ENCODE measurements around the gene LIX1L.

The LIX1L gene

DNA sequence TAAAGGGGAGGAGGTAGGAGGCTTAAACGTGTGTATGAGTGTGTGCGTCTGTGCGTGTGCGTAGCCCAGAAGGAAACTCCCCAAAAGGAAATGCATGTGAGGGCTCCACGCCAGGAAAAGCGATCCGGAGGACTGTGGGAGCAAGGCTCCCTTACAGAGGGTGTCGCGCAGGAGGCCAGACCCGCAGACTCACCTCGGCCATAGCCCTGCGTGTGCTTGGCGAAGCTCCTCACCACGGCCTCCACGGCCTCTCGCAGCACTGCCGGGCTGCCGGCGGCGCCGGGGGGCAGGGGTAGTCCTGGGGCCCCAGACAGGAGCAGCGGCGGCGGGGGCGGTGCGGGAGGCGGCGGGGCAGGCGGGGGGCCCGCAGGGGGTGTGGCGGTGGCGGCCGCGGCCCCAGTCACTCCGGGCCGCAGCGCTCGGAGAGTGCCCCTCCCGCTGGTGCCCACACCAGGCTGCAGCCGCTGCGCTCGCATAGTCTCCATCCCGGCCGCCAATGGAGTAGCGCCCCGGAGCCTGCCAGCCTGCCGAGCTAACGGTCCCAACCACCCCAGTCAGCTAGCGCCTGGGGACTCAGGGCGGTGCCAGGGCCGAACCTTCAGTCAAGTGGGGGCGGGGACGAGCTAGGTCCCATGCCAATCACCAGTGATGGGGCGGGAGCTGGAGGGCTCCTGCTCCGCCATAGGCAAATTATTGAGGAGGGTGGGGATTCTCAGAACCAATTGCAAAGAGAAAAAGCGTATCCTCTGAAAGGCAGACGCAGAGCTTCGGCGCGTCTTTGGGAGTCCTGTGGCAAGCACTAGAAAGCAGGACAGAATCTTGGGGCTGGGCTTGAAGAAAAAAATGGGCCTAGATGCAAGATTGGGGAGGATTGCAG, at the start of gene LIX1L:
LIX1L (minus strand) TSS at position 575 of the 877 bp plus-strand sequence; CDS start at position 485, 90 bp downstream.
- DNase-seq, result peak; percentile 94

DNA sequence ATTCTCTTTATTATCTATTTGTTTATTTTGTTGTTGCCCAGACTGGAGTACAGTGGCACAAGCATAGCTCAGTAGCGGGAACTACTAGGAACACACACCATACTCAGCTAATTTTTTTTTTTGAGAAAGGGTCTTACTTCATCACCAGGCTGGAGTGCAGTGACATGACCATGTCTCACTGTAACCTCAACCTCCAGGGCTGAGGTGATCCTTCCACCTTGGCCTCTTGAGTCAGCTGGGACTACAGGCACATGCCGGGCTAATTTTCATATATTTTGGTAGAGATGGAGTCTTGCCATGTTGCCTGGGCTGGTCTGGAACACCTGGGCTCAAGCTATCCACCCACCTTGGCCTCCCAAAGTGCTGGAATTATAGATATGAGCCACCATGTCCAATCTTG, 43.9 kb upstream of the LIX1L start:
- DNase-seq, result no peak

DNA sequence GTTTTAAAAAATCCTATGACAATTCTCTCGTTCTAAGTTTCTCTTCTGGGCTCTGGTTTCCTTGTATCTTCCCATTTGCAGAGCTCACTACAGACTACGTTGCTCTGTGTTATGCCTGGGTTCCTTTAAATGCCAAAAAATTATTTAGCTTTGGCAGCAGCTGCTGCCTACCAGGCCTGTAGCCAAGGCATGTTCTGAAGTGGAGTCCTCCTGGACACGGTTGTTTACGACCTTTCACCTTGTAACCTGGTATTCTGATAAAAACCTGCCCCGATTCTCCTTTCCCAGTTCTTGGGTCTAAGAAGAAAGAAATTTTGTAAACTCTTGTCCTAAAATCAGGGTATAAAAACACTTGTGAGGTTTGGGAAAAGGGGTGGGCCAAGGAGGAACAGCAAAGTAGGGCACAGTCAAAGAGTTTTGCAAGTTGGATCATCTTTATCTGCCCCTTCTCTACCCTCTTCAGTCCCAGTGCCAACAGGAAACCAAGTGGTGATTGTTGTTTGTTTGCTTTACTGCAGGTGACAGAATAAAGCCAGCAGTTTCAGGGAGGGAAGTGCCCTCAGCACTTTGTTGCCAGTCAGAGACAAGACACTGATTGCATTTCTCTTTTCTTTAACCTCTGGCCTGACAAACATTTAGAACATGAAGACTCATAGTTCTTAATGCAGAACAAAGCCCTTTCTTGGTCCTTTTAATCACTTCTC, 41.7 kb upstream of the LIX1L start:
- DNase-seq, result peak; percentile 46 to 69

DNA sequence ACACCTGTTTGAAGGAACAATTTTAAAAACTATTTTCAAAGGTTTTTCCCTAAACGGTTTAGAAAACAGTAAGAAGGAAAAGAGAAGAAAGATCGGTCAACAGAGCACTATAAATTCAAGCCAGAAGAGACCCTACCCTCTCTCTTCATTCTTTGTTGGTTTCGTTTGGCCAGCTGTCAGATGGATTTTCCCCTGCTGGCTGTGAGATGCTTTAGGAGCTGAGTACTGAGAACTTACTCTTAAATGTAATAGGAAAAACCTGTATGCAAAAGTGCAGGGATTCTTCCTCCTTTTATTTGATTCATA, 39.9 kb upstream of the LIX1L start:
- no peak for DNase-seq

DNA sequence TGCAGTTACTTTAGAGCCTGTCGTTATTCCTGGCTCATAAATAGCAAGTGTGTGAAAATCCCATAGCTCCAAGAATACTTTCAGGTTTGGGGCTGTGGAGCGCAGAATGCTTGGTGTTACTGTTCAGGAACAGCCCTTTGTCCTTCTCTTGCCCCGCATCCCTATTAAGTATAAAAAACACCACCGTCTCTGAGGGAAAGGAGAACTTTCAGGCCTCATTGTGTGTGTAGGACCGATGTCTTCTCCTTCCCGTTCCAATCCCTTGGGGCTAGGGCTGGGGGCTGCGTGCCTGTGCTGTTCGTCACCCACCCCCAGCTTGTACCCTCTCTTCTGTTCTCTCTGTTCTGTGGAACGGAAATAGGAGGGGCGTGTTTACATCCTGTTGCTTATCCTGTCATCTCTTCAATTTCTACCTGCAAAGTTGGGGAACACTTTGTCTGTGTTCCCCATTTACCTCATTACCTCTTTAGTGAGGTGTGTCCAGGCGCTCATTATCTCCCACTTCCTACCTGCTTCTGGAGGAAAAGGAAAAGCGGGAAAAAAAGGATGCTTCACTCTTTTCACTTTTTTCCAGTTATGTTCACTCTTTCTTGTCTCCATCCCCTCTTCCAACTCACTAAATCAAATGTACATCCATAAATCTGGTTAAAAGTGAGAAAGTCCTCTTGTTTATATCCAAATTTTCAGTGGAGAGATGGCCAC, 39.4 kb upstream of the LIX1L start:
- DNase-seq, result peak; percentile 72 to 73

DNA sequence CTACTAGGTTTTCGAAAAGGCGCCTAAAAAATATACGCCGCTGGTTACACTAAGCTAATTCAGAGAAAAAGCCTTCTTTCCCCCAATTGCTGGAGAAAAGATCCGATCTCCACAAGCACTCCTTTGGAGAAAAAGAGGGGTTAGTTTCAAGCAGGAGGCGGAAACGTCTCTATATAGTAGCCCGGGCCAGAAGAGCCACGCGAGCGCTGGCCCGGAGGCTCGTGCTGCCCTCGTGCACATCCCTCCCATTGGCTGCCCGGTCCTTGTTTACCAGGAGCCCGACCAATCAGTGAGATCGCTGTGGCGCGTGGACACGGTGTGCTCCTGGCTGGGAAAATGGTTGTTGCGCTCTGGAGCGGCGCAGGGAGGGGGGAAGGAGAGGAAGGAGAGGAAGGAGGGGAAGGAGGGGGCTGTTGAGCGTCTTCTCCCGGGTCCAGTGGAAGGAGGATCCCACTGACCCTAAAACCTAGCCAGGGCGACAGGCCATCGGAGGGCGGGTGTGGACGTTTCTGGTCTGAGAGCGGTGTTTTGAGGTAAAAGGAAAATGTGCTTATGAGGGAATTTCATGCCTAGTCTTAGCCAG, 38.7 kb upstream of the LIX1L start, which contains the start of gene TXNIP:
TXNIP (minus strand) TSS at position 147 of the 583 bp plus-strand sequence. CDS start 313 bp downstream, outside the sequence.
- DNase-seq, result peak; percentile 94 to 96

DNA sequence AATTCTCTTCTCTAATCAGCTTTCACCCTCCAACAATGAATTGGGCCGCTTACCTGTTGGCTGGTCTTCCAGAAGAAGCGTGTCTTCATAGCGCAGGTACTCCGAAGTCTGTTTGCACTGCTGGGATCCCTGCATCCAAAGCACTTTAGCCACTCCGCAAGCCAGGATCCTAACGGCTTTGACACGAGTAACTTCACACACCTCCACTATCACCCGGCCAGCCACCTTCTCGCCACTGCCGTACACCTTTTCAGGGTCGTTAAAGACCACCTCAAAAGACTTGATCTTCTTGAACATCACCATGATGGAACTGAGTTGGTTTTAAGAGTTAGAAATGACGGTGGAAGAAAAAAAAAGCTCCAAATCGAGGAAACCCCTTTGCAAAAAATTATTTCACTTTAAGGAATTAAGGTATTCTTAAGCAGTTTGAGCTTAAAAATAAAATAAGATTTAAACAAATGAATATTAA, 38.2 kb upstream of the LIX1L start:
- no peak for DNase-seq

DNA sequence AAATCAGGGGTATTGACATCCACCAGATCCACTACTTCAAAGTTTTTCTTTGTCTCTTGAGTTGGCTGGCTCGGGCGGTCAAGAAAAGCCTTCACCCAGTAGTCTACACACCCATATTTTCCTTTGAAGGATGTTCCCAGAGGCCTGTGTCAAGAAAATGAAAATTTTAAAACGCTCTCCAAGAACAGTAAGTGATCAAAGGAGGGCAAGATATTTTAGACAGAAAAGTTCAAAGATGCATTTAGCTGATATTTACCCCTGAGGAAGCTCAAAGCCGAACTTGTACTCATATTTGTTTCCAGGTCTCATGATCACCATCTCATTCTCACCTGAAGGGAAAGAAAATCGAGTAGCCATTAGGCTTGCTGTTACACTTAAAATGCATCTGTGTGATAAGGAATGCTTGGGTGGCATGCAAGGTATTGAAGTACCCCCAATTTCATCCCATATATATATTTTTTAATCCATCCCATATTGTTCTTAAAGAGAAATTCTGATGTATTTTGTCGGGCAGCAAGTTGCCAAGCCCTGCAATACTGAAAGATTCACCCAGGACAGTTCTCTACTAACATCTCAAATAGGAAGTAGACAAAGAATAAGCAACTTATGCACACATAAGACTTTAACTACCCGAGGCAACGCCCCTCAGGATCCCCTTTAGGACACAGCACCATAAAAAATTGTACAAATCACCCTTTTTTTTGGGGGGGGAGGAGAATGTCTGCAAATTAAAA, 37.5 kb upstream of the LIX1L start:
- no peak for DNase-seq

DNA sequence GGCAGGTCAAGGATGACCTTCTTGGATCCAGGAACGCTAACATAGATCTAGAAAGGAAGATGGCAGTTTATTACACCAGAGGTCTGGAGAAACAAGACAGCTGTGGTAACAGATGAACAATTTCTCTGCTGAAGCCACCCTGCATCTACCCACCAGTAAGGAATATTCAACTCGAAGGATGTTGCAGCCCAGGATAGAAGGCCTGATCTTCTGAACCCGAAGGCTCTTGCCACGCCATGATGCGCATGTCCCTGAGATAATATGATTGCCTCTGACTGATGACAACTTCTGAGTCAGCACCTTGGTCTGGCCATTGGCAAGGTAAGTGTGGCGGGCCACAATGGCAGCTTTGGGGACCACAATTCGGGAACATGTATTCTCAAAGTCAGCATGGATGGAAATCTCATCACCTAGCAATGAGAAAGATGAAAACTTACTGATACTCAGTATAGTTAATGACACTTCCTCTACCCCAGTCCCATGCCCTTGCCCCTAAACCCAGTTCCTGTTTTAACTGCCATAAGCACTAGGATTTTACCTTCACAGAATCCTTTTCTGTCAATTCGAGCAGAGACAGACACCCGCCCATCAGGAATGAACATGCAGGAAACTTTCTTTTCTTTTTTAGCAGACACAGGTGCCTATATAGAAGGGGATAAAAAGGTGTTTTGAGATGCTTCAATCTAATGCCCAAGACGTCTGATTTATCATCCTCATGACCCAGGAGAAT, 36.7 kb upstream of the LIX1L start:
- DNase-seq, result peak in 1 of 2 donors; percentile 32

DNA sequence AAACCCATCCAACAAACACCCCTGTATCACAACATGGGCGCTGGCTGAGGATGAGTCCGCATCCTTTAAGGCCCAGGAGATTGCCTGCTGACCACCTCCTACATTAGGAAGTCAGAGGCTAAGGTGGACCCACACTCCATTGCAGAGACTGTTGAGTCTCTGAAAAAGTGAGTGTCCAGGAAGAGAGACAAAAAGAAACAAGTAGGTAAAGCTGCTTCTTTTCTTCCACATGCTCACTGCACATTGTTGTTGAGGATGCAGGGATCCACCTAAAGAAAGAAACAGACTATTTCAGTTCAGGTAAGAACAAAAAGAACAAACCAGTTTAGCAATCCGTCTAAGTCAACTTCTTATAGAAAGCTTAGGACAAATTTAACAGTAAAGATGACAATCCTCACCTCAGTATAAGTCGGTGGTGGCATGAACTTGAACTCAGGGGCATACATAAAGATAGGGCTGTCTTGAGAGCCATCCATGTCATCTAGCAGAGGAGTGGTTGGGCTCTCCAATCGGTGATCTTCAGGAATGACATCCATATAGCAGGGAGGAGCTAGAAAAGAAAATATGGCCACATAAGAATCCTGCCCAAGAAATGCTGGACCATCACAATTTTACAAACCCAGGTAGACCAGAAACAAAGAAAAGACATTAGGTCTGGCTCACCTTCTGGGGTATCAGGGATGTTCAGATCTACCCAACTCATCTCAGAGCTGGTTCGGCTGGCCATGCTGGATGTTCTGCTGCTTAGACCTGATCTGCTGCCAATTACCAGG, 36.0 kb upstream of the LIX1L start:
- DNase-seq, result no peak

DNA sequence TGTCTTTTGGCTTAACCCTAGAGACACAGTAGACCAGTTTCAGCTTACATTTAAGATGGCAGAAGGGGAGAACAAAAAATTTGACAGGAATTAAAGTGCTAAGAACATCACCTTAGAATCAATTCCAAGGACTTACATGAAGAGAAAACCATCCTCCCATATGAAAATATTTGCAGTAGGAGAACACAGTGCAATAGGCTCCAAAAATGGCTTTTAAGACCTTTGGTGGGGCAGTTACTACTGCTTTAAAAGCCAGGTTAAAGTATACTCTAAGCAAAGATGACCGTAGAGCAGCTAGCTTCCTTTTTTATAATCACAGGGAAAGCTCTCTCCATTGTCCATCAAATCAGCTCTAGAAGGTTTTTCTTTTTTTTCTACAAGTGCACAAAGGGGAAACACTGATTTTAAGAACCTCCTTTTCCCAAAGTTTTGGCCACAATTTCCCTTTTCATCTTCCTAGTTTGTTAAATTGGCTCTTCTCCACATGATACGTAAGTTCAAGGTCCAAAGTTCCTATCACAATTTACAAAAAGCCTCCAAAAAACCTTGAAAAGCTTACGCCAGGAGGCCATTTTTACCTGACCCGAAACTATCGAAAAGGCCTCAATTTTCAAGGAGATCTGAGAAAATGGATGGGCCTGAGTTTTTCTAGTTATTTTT, 35.3 kb upstream of the LIX1L start:
- no peak for DNase-seq

DNA sequence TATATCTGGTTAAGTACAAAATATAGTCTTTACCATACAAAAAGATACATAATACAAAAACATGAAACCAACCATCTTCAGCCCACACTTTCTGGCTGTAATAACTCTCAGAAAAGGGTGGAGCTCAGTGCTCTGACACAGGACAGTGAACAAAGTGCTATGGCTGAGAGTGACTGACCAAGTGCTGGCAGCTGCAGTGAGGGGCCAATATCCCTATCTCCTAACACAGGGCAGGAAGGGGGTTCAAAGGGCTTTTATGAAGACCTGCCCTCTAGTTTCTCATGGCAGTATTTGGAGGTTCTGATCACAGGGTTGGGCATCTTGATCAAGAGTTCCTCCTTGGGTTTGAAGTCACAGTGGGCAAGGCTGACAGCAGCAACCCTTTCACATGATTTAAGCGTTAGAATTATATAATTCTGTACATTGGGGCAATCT, 34.7 kb upstream of the LIX1L start:
- no peak for DNase-seq

DNA sequence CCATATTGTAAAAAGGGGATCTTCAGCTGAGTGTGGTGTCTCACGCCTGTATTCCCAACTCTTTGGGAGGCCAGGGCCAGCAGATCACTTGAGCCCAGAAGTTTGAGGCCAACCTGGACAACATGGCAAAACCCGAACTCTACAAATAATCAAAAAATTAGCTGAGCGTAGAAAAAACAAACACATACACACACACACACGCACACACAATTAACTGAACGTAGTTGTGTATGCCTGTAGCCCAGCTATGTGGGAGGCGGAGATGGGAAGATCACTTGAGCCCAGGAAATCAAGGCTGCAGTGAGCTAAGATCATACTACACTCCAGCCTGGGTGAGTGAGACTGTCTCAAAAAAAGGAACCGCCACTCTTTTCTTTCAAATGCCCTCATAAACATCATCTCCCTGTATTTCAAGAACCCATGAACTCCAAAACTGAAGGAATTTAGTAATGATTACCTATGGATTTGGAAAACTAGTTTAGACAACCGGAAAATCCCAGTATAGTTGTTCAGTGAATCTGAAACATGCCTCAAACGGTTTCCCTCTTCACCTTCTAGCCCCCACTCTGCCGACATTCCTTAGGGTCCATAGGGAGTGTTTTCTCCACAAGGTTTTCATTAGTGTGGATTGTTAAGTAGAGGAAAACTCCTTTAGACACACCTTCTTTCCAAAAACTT, 34.1 kb upstream of the LIX1L start:
- peak in 1 of 2 donors; percentile 32 for DNase-seq

DNA sequence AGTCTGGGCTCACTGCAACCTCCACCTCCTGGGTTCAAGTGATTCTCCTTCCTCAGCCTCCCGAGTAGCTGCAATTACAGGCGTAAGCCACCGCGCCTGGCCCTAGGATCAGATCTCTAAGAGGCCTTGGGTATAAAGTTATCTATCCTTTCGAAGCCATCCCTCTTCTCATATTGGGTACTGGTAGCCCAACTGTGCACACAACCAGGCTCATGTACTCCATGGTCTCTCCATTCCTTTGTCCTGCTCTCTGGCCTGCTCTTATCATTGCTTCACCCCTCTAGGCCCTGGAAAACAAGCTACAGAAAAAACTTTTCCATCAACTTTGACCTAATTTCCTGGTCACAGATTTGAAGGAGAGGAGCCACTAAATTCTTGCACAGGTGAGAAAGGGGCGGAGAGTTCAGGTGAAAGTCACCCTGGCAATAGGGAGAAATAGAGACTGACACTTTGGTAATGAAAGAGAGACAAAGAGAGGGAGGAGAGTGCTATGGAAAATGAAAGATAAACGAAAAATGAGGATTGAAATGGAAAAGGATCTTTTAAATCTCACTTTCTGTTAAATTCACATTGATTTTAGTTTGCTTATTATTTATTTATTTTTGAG, 32.5 kb upstream of the LIX1L start:
- DNase-seq, result peak in 1 of 2 donors; percentile 15

DNA sequence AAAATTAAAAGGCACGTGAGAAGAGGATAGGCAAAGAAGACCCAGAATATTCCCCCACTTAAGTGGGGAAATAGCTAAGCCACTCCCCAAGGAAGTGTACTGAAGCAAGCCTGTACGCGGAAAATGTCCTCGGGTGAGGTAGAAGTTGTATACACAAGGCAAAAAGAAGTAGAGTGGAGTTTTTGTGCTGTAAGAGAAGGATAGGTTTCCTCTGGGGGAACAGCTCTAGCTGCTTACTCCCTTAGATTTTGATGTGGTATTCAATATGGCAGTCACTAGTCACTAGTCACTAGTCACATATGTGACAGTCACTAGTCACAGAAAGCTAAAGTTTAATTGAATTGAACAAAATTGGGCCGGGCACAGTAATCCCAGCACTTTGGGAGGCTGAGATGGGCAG, 31.0 kb upstream of the LIX1L start:
- DNase-seq, result no peak

DNA sequence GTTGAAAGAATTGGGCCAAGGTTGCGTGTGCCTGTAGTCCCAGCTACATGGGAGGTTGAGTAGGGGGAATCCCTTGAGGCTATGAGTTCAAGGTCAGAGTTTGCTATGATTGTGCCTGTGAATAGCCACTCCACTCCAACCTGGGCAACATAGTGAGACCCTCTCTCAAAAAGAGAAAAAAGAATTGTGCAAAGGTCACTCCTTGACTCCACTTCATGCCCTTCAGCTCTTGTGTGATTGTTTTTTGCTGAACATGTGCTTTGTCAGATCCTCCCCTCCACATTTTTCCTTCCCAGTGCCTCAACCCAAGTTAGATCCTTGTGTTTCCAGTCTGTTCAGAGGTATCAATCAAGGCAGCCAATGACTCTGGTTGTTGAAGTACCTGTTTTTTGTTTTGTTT, 30.1 kb upstream of the LIX1L start:
- DNase-seq, result no peak

DNA sequence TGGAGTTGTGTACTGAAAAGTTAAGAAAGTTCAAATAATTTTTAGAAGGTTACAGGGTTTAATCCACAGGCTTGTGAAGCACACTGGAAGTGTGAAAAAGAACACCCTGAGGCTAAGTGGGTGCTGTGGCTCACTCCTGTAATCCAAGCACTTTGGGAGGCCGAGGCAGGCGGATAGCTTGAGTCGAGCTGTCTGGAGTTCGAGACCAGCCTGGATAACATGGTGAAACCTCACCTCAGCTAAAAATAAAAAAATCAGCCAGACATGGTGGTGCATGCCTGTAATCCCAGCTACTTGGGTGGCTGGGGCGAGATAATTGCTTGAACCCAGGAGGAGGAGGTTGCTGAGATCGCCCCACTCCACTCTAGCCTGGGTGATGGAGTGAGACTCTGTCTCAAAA, 28.7 kb upstream of the LIX1L start:
- no peak for DNase-seq

DNA sequence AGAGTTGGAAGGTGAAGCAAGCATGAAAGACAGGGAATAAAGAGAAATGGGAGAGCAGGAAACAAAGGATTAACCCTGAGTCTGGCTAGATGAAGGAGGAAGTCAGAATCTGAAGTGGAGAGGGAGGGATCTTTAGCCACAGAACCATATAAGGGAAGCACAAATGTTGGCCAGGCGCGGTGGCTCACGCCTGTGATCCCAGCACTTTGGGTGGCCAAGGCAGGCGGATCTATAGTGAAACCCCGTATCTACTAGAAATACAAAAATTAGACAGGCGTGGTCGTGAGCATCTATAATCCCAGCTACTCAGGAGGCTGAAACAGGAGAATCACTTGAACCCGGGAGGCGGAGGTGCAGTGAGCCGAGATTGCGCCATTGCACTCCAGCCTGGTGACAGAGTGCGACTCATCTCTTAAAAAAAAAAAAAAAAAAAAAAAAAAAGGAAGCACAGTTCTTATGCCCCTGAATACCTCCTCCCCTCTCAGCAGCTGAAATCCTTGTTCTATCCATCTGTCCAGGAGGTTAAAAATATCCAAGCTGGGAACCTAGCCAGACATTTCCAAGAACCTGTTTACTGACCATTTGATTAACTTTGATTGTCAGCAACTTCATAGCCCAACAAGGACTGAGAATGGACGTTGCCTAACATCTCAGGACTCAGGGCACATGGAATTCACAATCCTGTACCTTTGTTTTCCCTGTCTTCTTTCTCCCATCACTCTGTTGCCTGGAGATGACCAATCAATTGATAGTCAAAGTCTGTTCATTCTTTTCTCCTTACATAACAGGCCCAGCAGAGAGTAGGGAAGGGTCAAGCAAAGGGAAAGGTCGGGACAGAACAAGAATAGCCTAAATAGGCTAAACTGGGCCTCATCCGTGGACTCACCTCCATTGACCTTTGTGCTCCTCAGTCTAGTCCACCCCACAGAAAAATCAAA, 28.0 kb upstream of the LIX1L start:
- no peak for DNase-seq

Data from CD4-positive, alpha-beta T cell treated with Interleukin-1 beta for 1 hour (primary cell).